Measurements from ENCODE around the gene RASA3.

DNA sequence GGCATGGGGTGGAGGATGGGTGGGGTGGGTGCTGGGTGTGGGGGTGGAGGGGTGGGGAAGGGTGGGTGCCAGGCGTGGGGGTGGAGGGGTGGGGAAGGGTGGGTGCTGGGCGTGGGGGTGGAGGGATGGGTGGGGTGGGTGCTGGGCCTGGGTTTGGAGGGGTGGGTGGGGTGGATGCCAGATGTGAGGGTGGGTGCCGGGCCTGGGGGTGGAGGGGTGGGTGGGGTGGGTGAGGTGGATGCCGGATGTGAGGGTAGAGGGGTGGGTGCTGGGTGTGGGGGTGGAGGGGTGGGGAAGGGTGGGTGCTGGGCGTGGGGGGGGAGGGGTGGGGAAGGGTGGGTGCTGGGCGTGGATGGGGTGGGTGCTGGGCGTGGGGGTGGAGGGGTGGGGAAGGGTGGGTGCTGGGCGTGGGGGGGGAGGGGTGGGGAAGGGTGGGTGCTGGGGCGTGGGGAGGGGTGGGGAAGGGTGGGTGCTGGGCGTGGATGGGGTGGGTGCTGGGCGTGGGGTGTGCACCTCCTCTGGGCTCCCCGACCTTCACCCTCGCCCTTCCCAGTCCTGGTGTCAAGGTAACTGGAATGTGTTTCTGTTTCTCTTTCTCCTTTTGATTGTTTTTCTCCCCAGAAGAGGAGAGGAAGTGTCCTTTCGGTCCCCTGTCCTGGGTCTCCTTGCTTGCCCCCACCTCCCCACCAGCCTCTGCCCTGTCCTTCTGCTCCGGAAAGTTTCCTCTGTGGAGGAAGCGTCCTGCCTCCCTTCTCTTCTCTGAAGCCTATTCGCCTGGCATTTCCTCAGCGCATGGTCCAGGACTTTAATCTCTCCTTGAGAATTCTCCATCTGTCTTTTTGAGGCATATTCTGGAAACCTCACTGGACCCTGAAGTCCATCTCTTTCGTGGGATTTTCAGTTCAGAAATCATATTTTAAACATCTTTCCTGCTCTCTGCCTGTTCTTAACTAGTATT, 23.8 kb upstream of the RASA3 start:
- TF ChIP-seq, protein P1, sequence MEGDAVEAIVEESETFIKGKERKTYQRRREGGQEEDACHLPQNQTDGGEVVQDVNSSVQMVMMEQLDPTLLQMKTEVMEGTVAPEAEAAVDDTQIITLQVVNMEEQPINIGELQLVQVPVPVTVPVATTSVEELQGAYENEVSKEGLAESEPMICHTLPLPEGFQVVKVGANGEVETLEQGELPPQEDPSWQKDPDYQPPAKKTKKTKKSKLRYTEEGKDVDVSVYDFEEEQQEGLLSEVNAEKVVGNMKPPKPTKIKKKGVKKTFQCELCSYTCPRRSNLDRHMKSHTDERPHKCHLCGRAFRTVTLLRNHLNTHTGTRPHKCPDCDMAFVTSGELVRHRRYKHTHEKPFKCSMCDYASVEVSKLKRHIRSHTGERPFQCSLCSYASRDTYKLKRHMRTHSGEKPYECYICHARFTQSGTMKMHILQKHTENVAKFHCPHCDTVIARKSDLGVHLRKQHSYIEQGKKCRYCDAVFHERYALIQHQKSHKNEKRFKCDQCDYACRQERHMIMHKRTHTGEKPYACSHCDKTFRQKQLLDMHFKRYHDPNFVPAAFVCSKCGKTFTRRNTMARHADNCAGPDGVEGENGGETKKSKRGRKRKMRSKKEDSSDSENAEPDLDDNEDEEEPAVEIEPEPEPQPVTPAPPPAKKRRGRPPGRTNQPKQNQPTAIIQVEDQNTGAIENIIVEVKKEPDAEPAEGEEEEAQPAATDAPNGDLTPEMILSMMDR (IDR thresholded peaks at IDR 0.05): no peak
- no peak for TF ChIP-seq POLR2A (IDR thresholded peaks at IDR 0.05)

Data from sigmoid colon (tissue), 3 donors.